ENCODE measurements around the gene PNPLA5.

DNA sequence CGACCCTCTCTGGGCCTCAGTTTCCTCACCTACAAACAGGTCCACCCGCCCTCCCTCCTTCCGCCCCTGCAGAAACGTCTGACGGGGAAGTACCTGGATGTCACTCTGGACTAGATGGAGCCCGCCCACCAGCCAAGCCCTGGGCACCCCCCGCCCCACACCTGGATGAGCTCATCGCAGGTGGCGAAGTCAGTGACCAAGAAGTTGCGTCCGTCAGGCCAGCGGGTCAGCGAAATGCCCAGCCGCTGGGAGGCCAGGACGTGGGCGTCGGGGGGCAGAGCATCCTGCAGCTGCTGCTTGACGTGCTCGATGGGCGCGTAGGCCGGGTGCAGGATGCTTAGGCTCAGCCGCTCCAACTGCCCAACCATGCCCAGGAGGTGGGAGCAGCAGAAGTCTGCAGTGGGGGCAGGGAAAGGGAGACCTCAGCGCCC, 897 bp downstream of the PNPLA5 start:
- TF ChIP-seq POLR2A (IDR thresholded peaks at IDR 0.05) = no peak
- TF ChIP-seq, protein P1, sequence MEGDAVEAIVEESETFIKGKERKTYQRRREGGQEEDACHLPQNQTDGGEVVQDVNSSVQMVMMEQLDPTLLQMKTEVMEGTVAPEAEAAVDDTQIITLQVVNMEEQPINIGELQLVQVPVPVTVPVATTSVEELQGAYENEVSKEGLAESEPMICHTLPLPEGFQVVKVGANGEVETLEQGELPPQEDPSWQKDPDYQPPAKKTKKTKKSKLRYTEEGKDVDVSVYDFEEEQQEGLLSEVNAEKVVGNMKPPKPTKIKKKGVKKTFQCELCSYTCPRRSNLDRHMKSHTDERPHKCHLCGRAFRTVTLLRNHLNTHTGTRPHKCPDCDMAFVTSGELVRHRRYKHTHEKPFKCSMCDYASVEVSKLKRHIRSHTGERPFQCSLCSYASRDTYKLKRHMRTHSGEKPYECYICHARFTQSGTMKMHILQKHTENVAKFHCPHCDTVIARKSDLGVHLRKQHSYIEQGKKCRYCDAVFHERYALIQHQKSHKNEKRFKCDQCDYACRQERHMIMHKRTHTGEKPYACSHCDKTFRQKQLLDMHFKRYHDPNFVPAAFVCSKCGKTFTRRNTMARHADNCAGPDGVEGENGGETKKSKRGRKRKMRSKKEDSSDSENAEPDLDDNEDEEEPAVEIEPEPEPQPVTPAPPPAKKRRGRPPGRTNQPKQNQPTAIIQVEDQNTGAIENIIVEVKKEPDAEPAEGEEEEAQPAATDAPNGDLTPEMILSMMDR (IDR thresholded peaks at IDR 0.05) = no peak
